Thyroid gland (tissue), 4 donors: ENCODE data around the gene TRPM1. TPM values are rescaled to one million over a fixed set of nuclear protein-coding genes. Genes with fewer than 3 reads are reported as not detected.
"Not testable (repeated sequence)": the region's sequence is repeated elsewhere in the genome, so short reads cannot be mapped to it uniquely, and the experiment has no call there.

ENCODE experiments used
- DNase-seq, 2 donors: peaks; one replicate each; pipeline ENCODE4 v3.0.0-alpha.2; 2019
- H3K27ac ChIP-seq, 3 donors: fragments of 200-600 bp; sonication (generic); 1 replicate in 2 of 3; 2 replicates in 1 of 3; pipeline ENCODE4 v1.5.1; 2016 to 2019; ENCODE audit warnings: mild to moderate bottlenecking in 1 of 3, moderate library complexity in 1 of 3
- H3K27me3 ChIP-seq: fragments of 200-600 bp; sonication (generic); one replicate; pipeline ENCODE4 v1.5.1; 2019
- H3K36me3 ChIP-seq, 2 donors: fragments of 200-600 bp; sonication (generic); one replicate each; pipeline ENCODE4 v1.5.1; 2016 to 2019
- H3K4me1 ChIP-seq, 2 donors: fragments of 200-600 bp; sonication (generic); one replicate each; pipeline ENCODE4 v1.5.1; 2017 to 2019
- H3K4me3 ChIP-seq, 3 donors: fragments of 200-600 bp; sonication (generic); replicated peaks in 1 of 3; 1 replicate in 2 of 3; 2 replicates in 1 of 3; pipeline ENCODE4 v1.5.1; 2016; ENCODE audit warnings: mild to moderate bottlenecking in 1 of 3
- H3K9me3 ChIP-seq: fragments of 200-600 bp; sonication (generic); one replicate; pipeline ENCODE4 v1.5.1; 2017
- CTCF ChIP-seq, 6 experiments: fragments of 200-600 bp in 3 of 6; fragments of 450-650 bp in 3 of 6; sonication (generic) in 3 of 6; IDR thresholded peaks; one replicate each; pipeline ENCODE4 v1.5.1; 2016 to 2019; ENCODE audit warnings: antibody characterized with exemption in 6 of 6, mild to moderate bottlenecking in 2 of 6, inconsistent platforms in 1 of 6, moderate library complexity in 1 of 6
- POLR2A ChIP-seq, 2 donors: fragments of 450-650 bp; IDR thresholded peaks; one replicate each; pipeline ENCODE4 v1.6.1; 2017; ENCODE audit warnings: antibody characterized with exemption in 2 of 2, mild to moderate bottlenecking in 2 of 2, moderate library complexity in 1 of 2
- WGBS, 2 donors: methylation state at CpG; one replicate each; pipeline ENCODE4 v1.1.5; 2017; 5-methylcytosine and 5-hydroxymethylcytosine counted together
- intact Hi-C: fragments of 100-400 bp; cut with DNase I; formaldehyde crosslinking; loops from one replicate; pipeline ENCODE4 v1.15.1; 2023
- total RNA-seq, 4 donors: library from RNA; depleted of rRNA; stranded (reverse); fragments of >200 nt; gene quantifications; one replicate each; pipeline ENCODE4 v1.2.3, GENCODE V29; 2016

The TRPM1 gene
- total RNA-seq, 4 donors from 2014 or later: not detected

- intact Hi-C loops: no loop called here
- no peaks in the 10 kb centered on the region for H3K27me3 ChIP-seq
- H3K27ac ChIP-seq: no peak overlapping the region
- H3K36me3 ChIP-seq: no peaks in the 10 kb centered on the region
- WGBS, 2 donors: 88 to 91% methylated on average over 11 to 18 of the region's 18 CpGs
- TF ChIP-seq CTCF (IDR thresholded peaks at IDR 0.05) (no peak), POLR2A (IDR thresholded peaks at IDR 0.05) (no peak)
- no peaks in the 10 kb centered on the region for H3K9me3 ChIP-seq
- no peaks in the 10 kb centered on the region for H3K4me1 ChIP-seq
- no peak overlapping the region for H3K4me3 ChIP-seq
- no peak for DNase-seq
Observed at GRCh38 chr15:31089368-31090047, 12.0 kb downstream of the TRPM1 start.

GRCh38 chr15:31088672-31089367 lies 12.7 kb downstream of the TRPM1 start:
- Histone ChIP-seq H3K9me3 (no peaks in the 10 kb centered on the region), H3K4me3 (no peak overlapping the region), H3K36me3 (no peaks in the 10 kb centered on the region), H3K27ac (no peak overlapping the region), H3K27me3 (no peaks in the 10 kb centered on the region), H3K4me1 (no peaks in the 10 kb centered on the region)
- no peak for TF ChIP-seq CTCF (IDR thresholded peaks at IDR 0.05)
- no peak for TF ChIP-seq POLR2A (IDR thresholded peaks at IDR 0.05)
- intact Hi-C loops: no loop called here
- no peak for DNase-seq
- WGBS, 2 donors: 93 to 95% methylated on average over 21 of the region's 21 CpGs

GRCh38 chr15:31088041-31088440 lies 13.5 kb downstream of the TRPM1 start:
- H3K36me3 ChIP-seq, H3K27me3 ChIP-seq, H3K27ac ChIP-seq, intact Hi-C loops, H3K4me1 ChIP-seq, H3K9me3 ChIP-seq, H3K4me3 ChIP-seq, DNase-seq: not testable (repeated sequence)
- 79 to 83% methylated on average over 8 of the region's 8 CpGs for WGBS, 2 donors

- Histone ChIP-seq H3K4me3 (no peak overlapping the region), H3K36me3 (no peaks in the 10 kb centered on the region), H3K4me1 (peaks cover 0 to 7% of the 10 kb centered on the region in 2 donors), H3K27me3 (no peaks in the 10 kb centered on the region), H3K9me3 (no peaks in the 10 kb centered on the region), H3K27ac (no peak overlapping the region)
- intact Hi-C loops: no loop called here
- 92 to 94% methylated on average over 3 of the region's 4 CpGs for WGBS, 2 donors
- TF ChIP-seq CTCF (IDR thresholded peaks at IDR 0.05) (no peak), POLR2A (IDR thresholded peaks at IDR 0.05) (no peak)
- DNase-seq: no peak
Observed at GRCh38 chr15:31086344-31086743, 15.2 kb downstream of the TRPM1 start.

GRCh38 chr15:31085359-31085758 lies 16.2 kb downstream of the TRPM1 start:
- Histone ChIP-seq H3K36me3 (no peaks in the 10 kb centered on the region), H3K4me3 (no peak overlapping the region), H3K27ac (no peak overlapping the region), H3K4me1 (peaks cover 3 to 7% of the 10 kb centered on the region in 2 donors), H3K9me3 (no peaks in the 10 kb centered on the region), H3K27me3 (no peaks in the 10 kb centered on the region)
- TF ChIP-seq POLR2A (IDR thresholded peaks at IDR 0.05): no peak
- TF ChIP-seq CTCF (IDR thresholded peaks at IDR 0.05): no peak
- DNase-seq: no peak
- intact Hi-C loops: no loop called here
- WGBS, 2 donors: 90 to 93% methylated on average over 7 of the region's 7 CpGs
